ENCODE data around the gene MCM3AP. TPM values are rescaled to one million over a fixed set of nuclear protein-coding genes. Genes with fewer than 3 reads are reported as not detected.

The MCM3AP gene
- total and polyA plus RNA-seq, 9 of the 15 experiments (the other 6 are each of a cell fraction or from before 2014, with no cell fraction given): 6.5 to 179 (median 69.6) TPM

- 0 out of 2 replicates have a peak, but pooled peaks have one; percentile 9 for TF ChIP-seq NFIC (IDR thresholded peaks at IDR 0.05)
These were observed 1.2 kb downstream of the MCM3AP start (continued) for GRCh38 chr21:46284077-46284644.

GRCh38 chr21:46274797-46275390 lies 10.5 kb downstream of the MCM3AP start:
- no TSS peak for BruUV-seq (replicated peaks)
- in situ Hi-C loops (cut with MboI) (no loop called here), intact Hi-C loops (cut with micrococcal nuclease) (no loop called here)
- no peaks in the 10 kb centered on the region for H3K4me1 ChIP-seq (replicated peaks in 1 of 2; ENCODE audit: control insufficient read depth in 2 of 2, insufficient read depth in 2 of 2, low read length in 2 of 2)
- ATAC-seq (no peak), DNase-seq (ENCODE audit: extremely low read depth in 1 of 4, low spot score in 3 of 4) (no peak), FAIRE-seq (no peak)
- no peak overlapping the region for H3K4me2 ChIP-seq (ENCODE audit: insufficient read depth, low read length)
- ChIA-PET CTCF (ENCODE audit: low intra/inter-chr PET ratio) (no interaction called here), POLR2A (interaction anchor here (0.8 to 2.5 kb wide), 5 partner anchors 9 to 48 kb away, joined by 4 to 16 read pairs (median 6); partner anchors contain the start of genes MCM3AP and YBEY)
- H3K9ac ChIP-seq (ENCODE audit: insufficient read depth in 1 of 2, low read depth in 2 of 2, low read length in 2 of 2): no peak overlapping the region
- H3K9me3 ChIP-seq (replicated peaks; ENCODE audit: control insufficient read depth, insufficient read depth, low read depth, low read length): no peaks in the 10 kb centered on the region
- no peaks in the 10 kb centered on the region for H4K20me1 ChIP-seq (replicated peaks; ENCODE audit: control insufficient read depth, insufficient read depth, low read length)
- H3K36me3 ChIP-seq (ENCODE audit: control insufficient read depth, insufficient read depth, low read length): peaks cover 93% of the 10 kb centered on the region
- no peak overlapping the region for H3K4me3 ChIP-seq
- 0 out of 3 replicates have a peak, but pooled peaks cover 8% of the 10 kb centered on the region for H3K79me2 ChIP-seq (ENCODE audit: control insufficient read depth, insufficient read depth, low read length)
- no peaks in the 10 kb centered on the region for H3K27me3 ChIP-seq (ENCODE audit: control insufficient read depth in 2 of 2, insufficient read depth in 2 of 2, low read length in 2 of 2)
- H3K9me1 ChIP-seq (ENCODE audit: control insufficient read depth, insufficient read depth, low read length): peaks cover 4% of the 10 kb centered on the region
- H3K27ac ChIP-seq (ENCODE audit: extremely low read depth, low read depth, low read length): no peak overlapping the region
- no peak overlapping the region for H2AFZ ChIP-seq (ENCODE audit: low read depth, low read length)
- WGBS (ENCODE audit: insufficient coverage, low coverage, missing lambda C conversion rate): 93% methylated on average over 11 of the region's 11 CpGs
- TF ChIP-seq ETV6 (IDR thresholded peaks at IDR 0.05; ENCODE audit: borderline replicate concordance in 1 of 2, low read depth in 2 of 2, low read length in 1 of 2) (no peak), ETV6 (CRISPR knock-in tag; IDR thresholded peaks at IDR 0.05; ENCODE audit: borderline replicate concordance) (no peak), MCM7 (IDR thresholded peaks at IDR 0.05) (no peak), ZNF407 (IDR thresholded peaks at IDR 0.05; ENCODE audit: low read depth) (no peak)

Measured in K562 (cell line).